T-helper 9 cell (primary cell): ENCODE measurements around the gene CEP89.
"Not testable (repeated sequence)": the region's sequence is repeated elsewhere in the genome, so short reads cannot be mapped to it uniquely, and the experiment has no call there.

Experiments used
- DNase-seq: peaks from one replicate; pipeline ENCODE4 v3.0.0-alpha.2; 2020
- total RNA-seq, 2 donors: gene quantifications; one replicate each; lab custom pipeline; 2026; lab: John Stamatoyannopoulos, UW

Gene CEP89
- total RNA-seq, result 8.0 to 25.0 reads per million in 2 donors

DNA sequence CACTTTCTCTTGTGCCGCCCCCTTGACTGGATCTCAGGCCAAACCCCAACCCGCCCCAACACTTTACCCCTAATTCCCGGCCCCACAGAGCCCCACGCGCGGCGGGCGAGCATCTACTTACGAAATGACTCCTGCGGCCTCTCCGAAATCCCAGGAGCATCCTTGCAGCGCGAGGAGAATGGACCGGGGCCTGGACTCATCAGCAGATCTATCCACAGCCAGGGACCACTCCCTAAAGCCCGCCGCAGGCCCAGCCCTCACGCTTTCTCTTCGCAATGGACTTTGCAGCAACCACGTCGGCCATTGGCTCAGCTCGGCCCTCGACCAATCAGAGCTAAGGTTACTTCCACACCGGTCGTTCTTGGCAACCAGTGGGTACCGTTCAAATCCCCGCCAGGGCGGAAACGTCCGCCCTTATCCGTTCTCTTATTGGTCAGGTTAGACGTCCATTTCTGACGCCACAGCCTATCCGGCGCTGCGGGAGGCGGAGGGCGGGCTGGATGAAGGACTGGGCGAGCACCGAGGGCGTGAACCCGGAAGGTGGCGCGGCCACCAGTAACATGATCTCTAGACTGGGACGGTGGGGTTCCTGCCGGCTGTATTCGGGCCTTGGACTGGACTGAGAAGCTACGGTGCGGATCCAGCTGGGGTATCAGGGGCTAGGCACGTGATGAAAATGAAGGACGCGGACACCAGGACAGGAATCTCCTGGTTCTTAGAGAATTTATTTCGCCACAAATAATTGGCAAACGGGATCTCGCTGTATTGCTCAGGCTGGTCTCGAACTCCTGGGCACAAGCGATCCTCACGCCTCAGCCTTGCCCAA lies at the start of gene CEP89, which contains the start of gene FAAP24:
Gene CEP89 (minus strand): TSS at position 244 of the 826 bp plus-strand sequence. CDS start 84 bp downstream, at position 160.
Gene FAAP24 (plus strand): TSS at position 528 of the 826 bp plus-strand sequence. CDS start 955 bp downstream, outside the sequence.
- peak; percentile 94 for DNase-seq

DNA sequence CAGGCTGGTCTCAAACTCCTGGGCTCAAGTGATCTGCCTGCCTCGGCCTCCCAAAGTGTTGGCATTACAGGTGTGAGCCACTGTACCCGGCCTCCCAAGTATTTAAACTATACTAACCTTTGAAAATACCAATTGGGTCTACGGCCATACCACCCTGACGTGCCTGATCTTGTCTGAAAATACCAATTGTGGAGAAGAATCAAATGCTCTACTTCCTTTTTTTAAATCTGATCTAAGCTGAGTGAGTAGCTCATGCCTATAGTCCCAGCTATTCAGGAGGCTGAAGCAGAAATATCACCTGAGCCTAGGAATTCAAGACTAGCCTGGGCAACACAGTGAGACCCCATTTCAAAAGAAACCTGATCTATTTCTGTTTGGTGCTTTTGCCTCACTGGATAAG lies 39.1 kb upstream of the CEP89 start:
- not testable (repeated sequence) for DNase-seq

DNA sequence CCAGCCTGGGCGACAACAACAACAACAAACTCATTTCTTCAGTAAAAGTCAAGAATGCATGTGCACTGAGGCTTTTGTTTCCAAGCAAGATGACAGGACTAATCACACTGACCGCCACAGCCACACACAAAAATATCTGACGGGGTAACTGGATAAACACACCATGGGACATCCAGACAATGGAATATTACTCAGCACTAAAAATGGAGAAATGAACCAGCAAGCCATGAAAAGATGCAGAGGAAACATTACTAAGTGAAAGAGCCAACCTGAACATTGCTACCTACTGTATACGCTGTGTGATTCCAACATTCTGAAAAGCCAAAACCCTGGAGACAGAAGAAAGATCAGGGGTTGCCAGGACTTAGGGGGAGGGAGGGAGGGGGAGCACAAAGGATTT lies 37.0 kb upstream of the CEP89 start:
- DNase-seq, result no peak

DNA sequence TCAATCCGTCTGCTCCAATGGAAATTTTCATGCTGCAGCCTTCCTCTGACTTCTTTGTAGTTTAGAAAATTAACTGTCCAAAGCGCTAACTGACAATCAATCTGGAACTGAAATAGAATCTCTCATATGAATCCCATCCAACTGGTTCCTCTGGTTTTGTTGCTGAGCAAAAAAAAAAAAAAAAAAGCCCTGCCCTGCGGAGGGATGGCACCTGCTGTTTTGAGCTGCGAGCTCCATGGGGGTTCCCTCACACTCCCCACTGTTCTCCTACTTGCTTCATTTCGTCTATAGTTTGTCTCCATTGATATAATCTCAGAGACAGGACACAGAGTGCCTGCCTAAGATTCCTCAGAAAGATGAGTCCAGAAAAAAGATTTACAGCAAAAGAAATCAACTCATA lies 33.7 kb upstream of the CEP89 start:
- DNase-seq, result no peak

DNA sequence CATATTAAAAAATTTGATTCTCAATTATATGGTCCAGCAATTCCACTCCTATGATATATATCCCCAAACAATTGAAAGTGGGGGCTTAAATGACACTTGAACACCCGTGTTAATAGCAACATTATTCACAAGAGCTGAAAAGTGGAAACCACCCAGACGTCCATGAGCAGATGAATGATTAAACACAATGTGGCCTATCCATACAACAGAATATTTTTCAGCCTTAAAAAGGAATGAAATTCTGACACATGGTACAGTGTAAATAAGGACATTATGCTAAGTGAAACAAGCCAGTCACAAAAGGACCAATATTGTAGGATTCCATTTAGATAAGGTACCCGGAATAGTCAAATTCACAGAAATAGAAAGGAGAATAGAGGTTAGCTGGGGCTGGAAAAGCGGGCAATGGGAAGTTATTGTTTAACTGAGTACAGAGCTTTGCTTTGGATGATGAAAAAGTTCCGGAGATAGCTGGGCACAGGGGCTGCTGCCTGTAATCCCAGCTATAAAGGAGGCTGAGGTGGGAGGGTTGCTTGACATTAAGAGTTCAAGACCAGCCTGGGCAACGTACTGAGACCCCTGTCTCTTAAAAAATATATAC lies 31.8 kb upstream of the CEP89 start:
- DNase-seq, result not testable (repeated sequence)

DNA sequence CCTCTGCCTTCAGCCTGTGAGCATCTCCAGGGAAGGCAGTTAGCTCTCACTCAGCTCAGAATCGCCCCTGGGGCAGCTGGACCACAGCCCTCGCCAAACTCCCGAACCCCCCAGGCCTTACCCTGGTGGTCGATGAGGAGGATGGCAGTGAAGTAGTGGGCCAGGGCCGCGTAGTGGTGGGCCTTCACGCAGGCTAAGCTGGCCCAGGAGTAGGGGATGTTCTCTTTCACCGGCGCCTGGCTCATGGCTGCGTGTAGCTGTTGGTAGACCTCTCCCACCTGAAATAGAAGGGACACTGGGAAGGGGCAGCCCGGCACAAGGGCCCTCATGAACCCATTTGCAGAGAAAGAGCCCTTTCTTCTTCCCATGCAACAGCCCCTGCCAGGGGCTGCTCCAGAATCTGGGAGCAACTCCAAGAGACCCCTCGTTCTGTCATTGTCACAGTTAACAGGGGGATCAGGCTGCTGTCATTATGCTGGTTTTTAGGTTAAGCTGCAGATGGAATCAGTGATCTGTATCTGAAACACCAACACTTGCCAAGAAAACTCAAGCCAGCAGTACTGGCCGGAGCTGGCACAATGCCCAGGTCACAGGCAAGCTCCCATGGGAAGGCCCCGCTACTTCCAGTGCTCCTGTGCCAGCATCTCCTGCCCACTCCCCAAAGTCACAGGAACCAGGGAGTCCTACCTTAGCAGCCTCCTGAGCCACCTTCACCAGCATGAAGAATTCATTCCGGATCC lies 30.5 kb upstream of the CEP89 start:
- DNase-seq, result not testable (repeated sequence)

DNA sequence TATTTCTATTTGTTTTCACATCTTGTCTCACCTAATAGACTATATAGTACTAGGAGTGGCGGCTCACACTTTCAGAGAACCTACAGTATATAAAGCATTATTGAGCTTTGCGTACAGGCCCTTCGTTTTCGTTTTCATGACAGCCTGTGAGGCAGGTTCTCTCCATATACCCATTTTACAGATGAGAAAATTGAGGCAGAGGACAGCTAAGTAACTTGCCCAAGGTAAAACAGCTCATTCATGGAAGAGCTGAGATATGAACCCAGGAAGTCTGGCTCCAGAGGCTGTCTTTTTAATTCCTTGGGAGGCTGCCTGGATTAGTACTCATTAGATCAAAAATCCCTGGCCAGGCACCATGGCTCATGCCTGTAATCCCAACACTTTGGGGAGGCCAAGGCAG lies 29.2 kb upstream of the CEP89 start:
- no peak for DNase-seq

DNA sequence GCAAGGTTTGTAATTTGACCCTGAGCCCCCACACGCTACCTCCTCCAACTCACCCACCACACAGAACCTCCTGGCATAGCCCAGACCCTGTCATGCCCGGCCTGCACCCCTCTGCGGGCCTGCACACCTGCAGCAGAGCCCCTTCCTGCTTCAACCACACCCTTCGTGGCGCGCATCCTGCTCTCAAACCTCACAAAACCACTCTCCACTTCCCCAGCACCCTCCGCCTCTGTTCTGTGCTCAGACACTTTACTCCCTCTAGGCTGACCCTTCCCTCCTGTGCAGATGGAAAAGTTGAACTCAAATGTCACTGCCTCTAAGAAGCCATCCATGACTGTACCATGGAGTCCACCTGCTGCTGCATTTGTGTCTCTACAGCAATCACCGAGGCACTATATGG lies 28.8 kb upstream of the CEP89 start:
- DNase-seq, result no peak

DNA sequence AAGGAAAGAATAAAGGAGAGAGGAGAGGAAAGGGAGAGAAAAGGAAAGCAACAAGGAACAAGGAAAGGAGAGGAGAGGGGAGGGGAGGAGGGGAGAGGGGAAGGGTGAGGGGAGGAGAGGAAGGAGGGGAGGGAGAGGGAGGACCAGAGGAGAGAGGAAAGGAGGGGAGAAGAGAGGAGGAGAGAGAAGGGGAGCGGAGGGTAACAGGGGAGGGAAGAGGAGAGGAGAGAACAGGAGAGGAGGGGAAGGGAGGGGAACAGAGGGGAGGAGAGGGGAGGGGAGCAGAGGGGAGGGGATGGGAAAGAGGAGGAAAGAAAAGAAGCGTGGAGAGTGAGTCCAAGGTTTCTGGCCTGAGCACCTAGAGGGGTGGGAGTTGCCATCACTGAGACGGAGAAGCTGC lies 27.0 kb upstream of the CEP89 start:
- no peak for DNase-seq

DNA sequence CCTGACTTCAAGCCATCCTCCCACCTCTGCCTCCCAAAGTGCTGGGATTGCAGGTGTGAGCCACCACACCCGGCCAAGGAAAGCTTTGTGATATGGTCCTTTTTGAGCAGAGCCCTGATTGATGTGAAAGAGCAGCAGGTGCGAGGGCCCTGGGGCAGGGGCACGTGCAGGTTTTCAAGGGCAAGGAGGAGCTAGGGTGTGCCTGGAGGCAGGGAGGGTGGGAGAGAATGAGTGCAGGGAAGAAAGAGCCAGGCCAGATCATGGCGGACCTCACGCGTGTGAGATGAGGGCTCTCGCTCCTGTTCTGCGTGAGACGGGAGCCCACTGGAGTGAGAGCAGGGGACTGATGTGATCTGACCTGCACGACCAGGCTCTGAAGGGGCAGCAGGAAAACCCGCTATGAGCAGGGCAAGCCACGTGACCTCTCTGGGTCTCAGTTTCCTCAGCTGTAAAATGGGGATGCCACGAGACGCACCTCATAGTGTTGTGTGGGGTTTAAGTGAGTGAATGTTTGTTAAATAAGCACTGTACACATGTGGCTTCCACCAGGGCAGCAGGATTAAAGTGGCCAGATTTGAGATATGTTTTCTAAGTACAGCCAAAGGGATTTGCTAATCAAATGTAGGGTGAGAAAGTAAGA lies 26.1 kb upstream of the CEP89 start:
- DNase-seq, result no peak

DNA sequence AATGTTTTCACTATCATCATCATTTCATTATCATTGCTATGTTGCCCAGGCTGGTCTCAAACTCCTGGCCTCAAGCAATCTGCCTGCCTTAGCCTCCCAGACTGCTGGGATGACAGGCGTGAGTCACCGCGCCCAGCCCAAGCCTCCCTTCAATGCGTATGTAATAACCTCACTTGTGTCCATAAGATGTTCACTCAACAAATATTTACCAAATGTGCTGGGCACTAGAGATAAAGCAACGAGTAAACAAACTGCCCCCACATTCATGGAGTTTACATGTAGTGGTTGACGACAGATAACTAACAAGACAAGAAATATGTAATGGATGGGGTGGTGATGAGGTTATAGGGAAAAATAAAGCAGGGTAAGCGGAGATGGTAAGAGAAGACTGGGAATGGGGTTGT lies 25.3 kb upstream of the CEP89 start:
- DNase-seq, result not testable (repeated sequence)

DNA sequence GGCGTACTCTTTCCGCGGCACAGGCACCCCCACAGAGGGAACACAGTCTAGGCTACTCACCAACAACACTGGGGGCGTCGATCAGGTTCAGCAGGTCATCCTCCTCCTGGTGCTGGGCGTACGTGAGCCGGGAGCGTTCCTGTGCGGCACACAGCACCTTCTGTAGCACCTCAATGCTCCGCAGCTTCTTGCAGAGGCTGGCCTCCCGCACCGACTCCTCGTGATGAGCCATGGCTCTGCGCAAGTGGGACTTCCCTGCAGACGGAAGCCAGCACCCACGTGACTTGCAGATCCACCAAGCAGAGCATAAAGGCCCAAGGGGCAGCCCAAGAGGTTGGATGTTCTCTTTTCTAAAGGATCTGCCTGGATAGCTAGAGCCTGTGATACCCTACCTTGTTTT lies 24.2 kb upstream of the CEP89 start:
- DNase-seq, result not testable (repeated sequence)

DNA sequence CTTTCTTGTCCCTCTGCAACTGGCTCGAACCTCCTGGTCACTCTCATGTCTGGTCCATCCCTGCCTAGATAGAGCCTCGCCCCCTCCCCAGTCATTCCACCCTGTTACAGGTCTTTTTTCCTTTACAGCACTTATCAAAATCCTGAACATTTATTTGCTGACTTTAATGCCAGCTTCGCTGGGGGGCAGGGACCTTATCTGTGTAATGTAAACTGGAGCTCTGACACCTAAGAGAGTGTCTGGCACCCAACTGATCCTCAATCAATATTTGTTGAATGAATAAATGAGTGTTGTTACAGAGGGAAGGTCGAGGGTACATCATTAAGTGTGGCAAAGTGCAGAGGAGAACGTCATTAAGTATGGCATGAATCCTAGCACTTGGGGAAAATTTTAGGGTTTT lies 17.0 kb upstream of the CEP89 start:
- DNase-seq, result no peak

DNA sequence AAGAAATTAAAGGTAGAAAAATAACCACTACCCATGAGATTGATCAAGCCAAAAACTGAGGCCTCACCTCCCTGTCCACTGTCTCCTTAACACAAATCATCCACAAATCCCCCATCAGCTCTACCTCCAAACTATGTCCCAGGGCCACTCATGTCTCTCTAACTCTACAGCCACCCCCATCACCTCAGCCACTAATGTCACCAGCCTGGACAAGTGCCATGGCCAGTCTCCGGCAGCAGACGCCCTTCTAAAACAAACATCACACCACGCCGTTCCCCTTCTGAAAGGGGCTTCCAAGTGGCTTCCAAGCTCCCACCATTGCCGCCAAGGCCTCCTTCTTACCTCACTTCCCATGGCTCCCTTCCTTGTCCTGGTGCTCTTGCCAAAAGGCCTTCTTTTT lies 16.5 kb upstream of the CEP89 start:
- not testable (repeated sequence) for DNase-seq

DNA sequence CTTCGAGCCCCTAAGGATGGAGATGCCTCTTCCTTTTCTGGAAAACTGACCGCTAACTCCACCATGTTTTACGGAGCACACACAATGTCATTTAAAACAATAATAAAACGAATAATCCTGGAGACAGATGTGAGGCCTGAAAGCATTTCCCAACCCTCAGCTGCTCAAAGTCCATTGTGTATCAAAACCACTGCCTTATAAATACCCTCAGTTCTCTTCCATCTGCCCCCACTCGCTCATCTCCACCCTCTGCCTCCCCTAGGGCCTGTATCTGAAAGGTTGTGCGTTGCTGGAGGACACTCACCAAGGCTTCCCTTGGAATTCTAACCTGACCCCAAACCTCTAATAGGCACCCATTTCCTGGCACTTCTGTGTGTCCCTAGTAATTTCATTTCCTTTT lies 10.7 kb upstream of the CEP89 start:
- not testable (repeated sequence) for DNase-seq

DNA sequence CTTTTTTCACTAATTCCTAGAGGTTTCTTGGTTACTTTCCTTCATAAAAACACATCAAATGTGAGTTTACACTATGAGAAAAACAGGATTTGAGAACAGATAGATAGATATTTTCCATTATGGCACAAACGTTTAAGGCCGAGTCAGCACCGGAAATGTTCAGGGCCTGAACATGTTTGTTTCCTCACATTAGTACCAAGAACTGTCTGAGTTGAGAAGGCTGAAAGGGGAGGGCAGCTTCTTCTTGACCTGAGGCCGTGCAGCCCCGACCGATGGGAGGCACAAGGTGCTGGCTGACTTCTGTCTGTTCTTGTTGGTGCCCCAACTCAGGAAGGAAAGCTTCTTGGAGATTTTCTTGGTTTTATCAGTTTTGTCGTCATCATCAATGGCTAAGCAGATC lies 8.0 kb upstream of the CEP89 start:
- DNase-seq, result not testable (repeated sequence)

DNA sequence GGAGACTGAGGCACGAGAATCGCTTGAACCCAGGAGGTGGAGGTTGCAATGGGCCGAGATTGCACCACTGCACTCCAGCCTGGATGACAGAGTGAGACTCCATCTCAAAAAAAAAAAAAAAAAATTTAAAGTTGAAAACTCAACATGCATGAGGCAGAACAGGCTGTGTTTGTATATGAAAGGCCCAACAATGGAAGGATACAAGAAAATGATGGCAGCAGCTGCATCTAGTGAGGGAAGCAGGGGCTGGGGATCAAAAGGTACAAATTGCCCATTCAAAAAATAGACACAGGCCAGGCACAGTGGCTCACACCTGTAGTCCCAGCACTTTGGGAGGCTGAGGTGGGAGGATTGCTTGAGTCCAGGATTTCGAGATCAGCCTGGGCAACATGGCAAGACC lies 6.1 kb upstream of the CEP89 start:
- not testable (repeated sequence) for DNase-seq

DNA sequence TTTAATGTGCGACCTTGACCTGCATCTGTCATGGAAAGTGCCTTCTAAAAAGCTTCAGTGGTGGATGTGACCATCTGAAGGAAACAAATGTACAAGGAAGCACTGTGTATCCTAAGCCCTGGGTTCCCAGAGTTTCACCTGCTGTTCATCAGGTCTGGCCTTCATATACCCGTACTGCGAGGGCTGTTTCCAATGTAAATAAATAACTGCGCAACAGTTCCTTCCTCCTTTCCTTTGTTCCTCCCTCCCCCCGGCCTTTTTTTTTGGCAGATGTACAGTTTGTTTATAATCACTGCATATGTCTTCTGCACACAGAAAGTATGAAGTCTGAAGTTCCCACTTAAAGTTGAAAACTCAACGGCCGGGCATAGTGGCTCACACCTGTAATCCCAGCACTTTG lies 5.5 kb upstream of the CEP89 start:
- DNase-seq, result no peak

DNA sequence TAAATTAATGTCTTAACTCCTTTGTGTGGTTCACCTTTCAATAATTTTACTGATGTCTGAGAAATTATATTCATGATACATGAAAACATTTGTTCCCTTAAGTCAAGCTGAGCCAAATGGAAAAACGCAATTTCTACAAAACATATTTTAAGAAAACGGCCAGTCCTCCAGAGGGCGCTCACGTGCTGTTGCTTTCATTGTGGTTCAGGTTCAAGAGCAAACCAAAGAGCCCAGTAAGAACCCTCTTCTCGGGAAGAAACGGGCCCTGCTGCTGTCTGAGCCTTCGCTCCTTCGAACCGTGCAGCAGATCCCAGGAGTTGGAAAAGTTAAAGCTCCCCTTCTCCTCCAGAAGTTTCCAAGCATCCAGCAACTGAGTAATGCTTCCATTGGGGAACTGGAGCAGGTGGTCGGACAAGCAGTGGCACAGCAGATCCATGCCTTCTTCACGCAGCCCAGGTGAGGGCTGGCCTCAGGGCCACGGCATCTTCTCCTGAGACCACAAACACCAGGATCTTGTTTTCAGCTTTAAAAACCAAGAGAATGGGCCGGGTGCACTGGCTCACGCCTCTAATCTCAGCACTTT lies 4.6 kb upstream of the CEP89 start:
- DNase-seq, result peak; percentile 69

DNA sequence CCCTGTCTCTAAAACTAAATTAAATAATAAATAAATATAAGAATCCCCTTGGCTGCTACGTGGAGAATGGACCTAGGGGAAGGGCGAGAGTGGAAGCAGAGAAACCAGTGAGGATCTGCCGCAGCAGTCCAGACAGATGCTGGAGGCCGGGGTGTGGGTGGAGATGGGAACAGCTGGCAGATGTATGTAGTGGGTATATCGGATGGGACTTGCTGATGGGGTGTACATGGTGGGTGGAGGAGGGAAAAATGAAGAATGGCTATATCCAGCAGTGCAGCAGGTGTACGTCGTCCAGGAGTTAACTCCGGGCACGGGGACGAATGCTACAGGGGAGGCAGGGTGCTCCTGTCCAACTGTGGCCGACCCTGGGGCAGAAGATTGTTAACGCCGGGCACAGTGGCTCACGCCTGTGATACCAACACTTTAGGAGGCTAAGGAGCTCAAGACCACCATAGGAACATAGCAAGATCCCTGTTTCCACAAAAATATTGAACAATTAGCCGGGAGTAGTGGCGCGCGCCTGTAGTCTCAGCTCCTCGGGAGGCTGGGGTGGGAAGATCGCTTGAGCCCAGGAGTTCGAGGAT lies 654 bp downstream of the CEP89 start:
- DNase-seq, result no peak

DNA sequence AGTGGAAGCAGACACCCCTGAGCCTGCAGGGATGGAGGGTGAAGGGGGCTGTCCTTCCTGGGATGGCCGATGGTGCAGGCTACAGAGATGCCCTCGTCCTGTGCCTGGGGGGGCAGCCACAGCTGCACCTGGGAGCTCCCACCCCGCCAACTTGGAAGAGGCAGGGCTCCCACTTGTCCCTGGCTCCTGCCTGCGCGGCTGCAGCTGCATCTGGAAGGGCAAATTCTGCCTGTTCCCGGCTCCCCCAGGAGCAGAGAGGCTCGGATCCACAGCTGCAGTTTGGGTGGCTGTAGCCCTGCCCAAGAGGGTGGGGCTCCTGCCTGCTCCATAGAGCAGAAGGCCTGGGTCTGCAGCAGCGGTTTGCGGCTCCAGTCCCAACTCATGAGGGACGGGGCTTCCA lies 2.2 kb downstream of the CEP89 start:
- no peak for DNase-seq

DNA sequence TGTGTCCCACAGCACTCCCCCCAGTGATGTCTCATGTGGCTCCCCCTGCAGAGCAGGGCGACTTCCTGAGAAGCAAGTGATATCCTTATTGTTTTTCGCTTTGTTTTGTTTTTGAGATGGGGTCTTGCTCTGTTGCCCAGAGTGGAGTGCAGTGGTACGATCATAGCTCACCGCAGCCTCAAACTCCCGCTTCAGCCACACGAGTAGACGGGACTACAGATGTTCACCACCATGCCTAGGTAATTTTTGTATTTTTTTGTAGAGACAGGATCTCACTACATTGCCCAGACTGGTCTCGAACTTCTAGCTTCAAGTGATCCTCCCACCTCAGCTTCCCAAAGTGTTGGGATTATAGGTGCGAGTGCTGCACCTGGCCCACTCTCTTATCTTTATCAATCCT lies 5.0 kb downstream of the CEP89 start:
- DNase-seq, result no peak
